ENCODE data around the gene CSAD.
"Not testable (repeated sequence)": the region's sequence is repeated elsewhere in the genome, so short reads cannot be mapped to it uniquely, and the experiment has no call there.

Gene CSAD

GRCh38 chr12:53196486-53196885 lies 15.8 kb upstream of the CSAD start:
- DNase-seq, result no peak

- no peak for DNase-seq
These were observed 15.0 kb upstream of the CSAD start for GRCh38 chr12:53195516-53196420.

- no peak for DNase-seq
These were observed 14.2 kb upstream of the CSAD start for GRCh38 chr12:53194973-53195372.

- DNase-seq, result no peak
These were observed 13.4 kb upstream of the CSAD start for GRCh38 chr12:53193985-53194716.

- no peak for DNase-seq
These were observed 12.3 kb upstream of the CSAD start for GRCh38 chr12:53193040-53193439.

- no peak for DNase-seq
These were observed 11.9 kb upstream of the CSAD start for GRCh38 chr12:53192531-53193021.

- DNase-seq, result no peak
These were observed 11.3 kb upstream of the CSAD start for GRCh38 chr12:53191885-53192530.

- no peak for DNase-seq
These were observed 10.6 kb upstream of the CSAD start for GRCh38 chr12:53191096-53191884.

- DNase-seq, result no peak
These were observed 9.5 kb upstream of the CSAD start for GRCh38 chr12:53190108-53190729.

- DNase-seq, result no peak
These were observed 6.6 kb upstream of the CSAD start for GRCh38 chr12:53187145-53187899.

- no peak for DNase-seq
These were observed 6.0 kb upstream of the CSAD start for GRCh38 chr12:53186745-53187144.

- no peak for DNase-seq
These were observed 4.9 kb upstream of the CSAD start for GRCh38 chr12:53185582-53186153.

- no peak for DNase-seq
These were observed 4.1 kb upstream of the CSAD start for GRCh38 chr12:53184828-53185227.

- DNase-seq, result no peak
These were observed 2.2 kb upstream of the CSAD start for GRCh38 chr12:53182903-53183302.

- no peak for DNase-seq
These were observed 1.2 kb upstream of the CSAD start for GRCh38 chr12:53181935-53182334.

- peak; percentile 10 for DNase-seq
These were observed 363 bp upstream of the CSAD start for GRCh38 chr12:53180931-53181645.

- no peak for DNase-seq
These were observed 972 bp downstream of the CSAD start for GRCh38 chr12:53179687-53180219.

GRCh38 chr12:53178803-53179202 lies 1.9 kb downstream of the CSAD start:
- DNase-seq, result not testable (repeated sequence)

GRCh38 chr12:53177447-53177846 lies 3.3 kb downstream of the CSAD start:
- DNase-seq, result not testable (repeated sequence)

GRCh38 chr12:53176750-53177149 lies 4.0 kb downstream of the CSAD start:
- no peak for DNase-seq
